Measurements from ENCODE around the gene WNT9B. TPM values are rescaled to one million over a fixed set of nuclear protein-coding genes. Genes with fewer than 3 reads are reported as not detected.
"Not testable (repeated sequence)": the region's sequence is repeated elsewhere in the genome, so short reads cannot be mapped to it uniquely, and the experiment has no call there.

The WNT9B gene
- total RNA-seq, 4 donors from 2014 or later: 0.42 to 0.66 (median 0.65) TPM; not detected in 1

DNA sequence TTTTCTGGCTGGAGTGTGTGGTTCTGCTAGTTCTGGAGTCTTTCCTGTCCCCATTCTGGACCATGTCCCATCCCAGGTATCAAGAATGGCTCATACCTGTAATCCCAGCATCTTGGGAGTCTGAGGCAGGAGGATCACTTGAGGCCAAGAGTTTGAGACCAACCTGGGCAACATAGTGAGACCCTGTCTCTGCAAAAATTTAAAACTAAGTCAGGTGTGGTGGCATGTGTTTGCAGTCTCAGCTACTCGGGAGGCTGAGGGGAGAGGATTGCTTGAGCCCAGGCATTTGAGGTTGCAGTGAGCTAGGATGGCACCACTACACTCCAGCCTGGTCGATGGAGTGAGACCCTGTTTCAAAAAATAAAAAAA lies 17.6 kb upstream of the WNT9B start:
- H3K27me3 ChIP-seq: peaks cover 0 to 25% (median 0%) of the 10 kb centered on the region in 4 donors
- H3K4me1 ChIP-seq: no peaks in the 10 kb centered on the region
- intact Hi-C loops (cut with DNase I): no loop called here
- WGBS: 96% methylated on average over 2 of the region's 2 CpGs
- TF ChIP-seq EP300 (IDR thresholded peaks at IDR 0.05) (no peak), POLR2AphosphoS5 (IDR thresholded peaks at IDR 0.05) (no peak), POLR2A (IDR thresholded peaks at IDR 0.05; ENCODE audit: low read depth) (no peak)
- TF ChIP-seq, protein P1, sequence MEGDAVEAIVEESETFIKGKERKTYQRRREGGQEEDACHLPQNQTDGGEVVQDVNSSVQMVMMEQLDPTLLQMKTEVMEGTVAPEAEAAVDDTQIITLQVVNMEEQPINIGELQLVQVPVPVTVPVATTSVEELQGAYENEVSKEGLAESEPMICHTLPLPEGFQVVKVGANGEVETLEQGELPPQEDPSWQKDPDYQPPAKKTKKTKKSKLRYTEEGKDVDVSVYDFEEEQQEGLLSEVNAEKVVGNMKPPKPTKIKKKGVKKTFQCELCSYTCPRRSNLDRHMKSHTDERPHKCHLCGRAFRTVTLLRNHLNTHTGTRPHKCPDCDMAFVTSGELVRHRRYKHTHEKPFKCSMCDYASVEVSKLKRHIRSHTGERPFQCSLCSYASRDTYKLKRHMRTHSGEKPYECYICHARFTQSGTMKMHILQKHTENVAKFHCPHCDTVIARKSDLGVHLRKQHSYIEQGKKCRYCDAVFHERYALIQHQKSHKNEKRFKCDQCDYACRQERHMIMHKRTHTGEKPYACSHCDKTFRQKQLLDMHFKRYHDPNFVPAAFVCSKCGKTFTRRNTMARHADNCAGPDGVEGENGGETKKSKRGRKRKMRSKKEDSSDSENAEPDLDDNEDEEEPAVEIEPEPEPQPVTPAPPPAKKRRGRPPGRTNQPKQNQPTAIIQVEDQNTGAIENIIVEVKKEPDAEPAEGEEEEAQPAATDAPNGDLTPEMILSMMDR (IDR thresholded peaks at IDR 0.05): no peak
- H3K9me3 ChIP-seq: no peaks in the 10 kb centered on the region
- no peak for DNase-seq (ENCODE audit: extremely low spot score)
- no peaks in the 10 kb centered on the region for H3K36me3 ChIP-seq
- no peak overlapping the region for H3K4me3 ChIP-seq
- no peak overlapping the region for H3K27ac ChIP-seq (replicated peaks in 1 of 4)

DNA sequence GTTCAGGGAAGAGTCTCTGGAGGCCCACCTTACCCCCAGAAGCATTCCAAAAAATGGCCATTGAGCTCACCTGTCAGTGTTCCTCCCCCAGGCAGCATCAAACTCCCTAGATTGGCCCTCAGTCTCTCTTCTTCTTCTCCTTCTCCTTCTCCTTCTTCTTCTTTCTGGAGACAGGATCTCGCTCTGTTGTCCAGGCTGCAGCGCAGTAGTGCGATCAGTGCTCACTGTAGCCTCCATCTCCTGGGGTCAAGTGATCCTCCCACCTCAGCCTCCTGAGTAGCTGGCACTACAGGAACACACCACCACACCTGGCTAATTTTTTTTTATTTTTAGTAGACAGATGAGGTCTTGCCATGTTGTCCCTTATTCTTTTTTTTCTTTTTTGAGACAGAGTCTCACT lies 16.5 kb upstream of the WNT9B start:
- no peak overlapping the region for H3K4me3 ChIP-seq
- no peak for TF ChIP-seq POLR2A (IDR thresholded peaks at IDR 0.05; ENCODE audit: low read depth)
- TF ChIP-seq, protein P1 (IDR thresholded peaks at IDR 0.05): no peak
- no peak for TF ChIP-seq EP300 (IDR thresholded peaks at IDR 0.05)
- no peak for TF ChIP-seq POLR2AphosphoS5 (IDR thresholded peaks at IDR 0.05)
- no peak overlapping the region for H3K27ac ChIP-seq (replicated peaks in 1 of 4)
- no peaks in the 10 kb centered on the region for H3K9me3 ChIP-seq
- WGBS: 98% methylated on average over 3 of the region's 3 CpGs
- H3K4me1 ChIP-seq: no peaks in the 10 kb centered on the region
- intact Hi-C loops (cut with DNase I): no loop called here
- no peak for DNase-seq (ENCODE audit: extremely low spot score)
- peaks cover 0 to 17% (median 0%) of the 10 kb centered on the region in 4 donors for H3K27me3 ChIP-seq
- no peaks in the 10 kb centered on the region for H3K36me3 ChIP-seq

DNA sequence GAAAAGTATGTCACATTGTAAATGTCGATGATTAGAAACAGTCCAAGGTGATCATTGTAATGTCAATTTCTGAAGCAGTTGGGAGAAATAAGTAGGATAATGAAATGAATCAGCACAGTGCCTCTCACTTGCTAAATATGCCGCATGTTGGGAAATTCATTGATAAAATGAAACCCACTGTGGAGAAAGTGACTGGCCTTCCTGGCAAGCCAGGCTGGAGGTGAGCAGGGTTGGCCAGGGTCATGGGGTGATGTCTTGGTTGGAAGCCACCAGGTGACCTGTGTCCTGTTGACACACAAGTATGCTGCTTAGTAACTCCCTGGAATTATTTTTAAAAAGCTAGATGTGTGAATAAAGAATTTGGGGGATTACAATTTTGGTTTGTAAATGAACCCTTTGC lies 14.9 kb upstream of the WNT9B start:
- no peak for DNase-seq (ENCODE audit: extremely low spot score)
- no peak for TF ChIP-seq POLR2A (IDR thresholded peaks at IDR 0.05; ENCODE audit: low read depth)
- TF ChIP-seq, protein P1 (IDR thresholded peaks at IDR 0.05): no peak
- TF ChIP-seq EP300 (IDR thresholded peaks at IDR 0.05): no peak
- peaks cover 0 to 3% (median 2%) of the 10 kb centered on the region in 4 donors for H3K4me1 ChIP-seq
- 72% methylated on average over 2 of the region's 2 CpGs for WGBS
- H3K27me3 ChIP-seq: peaks cover 0 to 28% (median 6%) of the 10 kb centered on the region in 4 donors
- no peaks in the 10 kb centered on the region for H3K9me3 ChIP-seq
- no peak overlapping the region for H3K4me3 ChIP-seq
- no peaks in the 10 kb centered on the region for H3K36me3 ChIP-seq
- intact Hi-C loops (cut with DNase I): no loop called here
- no peak overlapping the region for H3K27ac ChIP-seq (replicated peaks in 1 of 4)

DNA sequence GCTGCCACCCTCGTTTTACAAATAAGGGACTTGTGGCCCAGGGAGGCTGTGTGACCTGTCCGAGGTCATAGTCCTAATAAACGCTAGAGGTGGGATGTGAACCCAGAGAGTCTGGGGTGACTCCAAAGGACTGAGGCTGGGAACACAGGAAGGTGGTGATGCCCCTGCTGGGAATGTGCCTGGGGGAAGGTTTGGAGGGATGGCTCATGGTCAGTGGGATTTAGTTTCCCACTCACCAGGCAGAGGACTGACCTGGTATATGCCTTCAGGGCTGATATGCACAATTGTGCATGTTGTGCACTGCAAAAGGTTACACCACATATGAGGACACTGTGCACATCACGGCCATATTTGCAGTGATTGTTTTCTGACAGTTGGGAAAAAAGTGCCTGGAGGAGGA lies 13.9 kb upstream of the WNT9B start:
- Histone ChIP-seq H3K9me3 (no peaks in the 10 kb centered on the region), H3K36me3 (no peaks in the 10 kb centered on the region), H3K27me3 (peaks cover 0 to 39% (median 14%) of the 10 kb centered on the region in 4 donors), H3K27ac (replicated peaks in 1 of 4) (no peak overlapping the region), H3K4me3 (no peak overlapping the region), H3K4me1 (peaks cover 0 to 8% (median 7%) of the 10 kb centered on the region in 4 donors)
- intact Hi-C loops (cut with DNase I): no loop called here
- DNase-seq (ENCODE audit: extremely low spot score): no peak
- WGBS: 73% methylated on average over 2 of the region's 4 CpGs
- no peak for TF ChIP-seq EP300 (IDR thresholded peaks at IDR 0.05)
- TF ChIP-seq, protein P1 (IDR thresholded peaks at IDR 0.05): no peak
- no peak for TF ChIP-seq POLR2A (IDR thresholded peaks at IDR 0.05; ENCODE audit: low read depth)
- TF ChIP-seq POLR2AphosphoS5 (IDR thresholded peaks at IDR 0.05): no peak

DNA sequence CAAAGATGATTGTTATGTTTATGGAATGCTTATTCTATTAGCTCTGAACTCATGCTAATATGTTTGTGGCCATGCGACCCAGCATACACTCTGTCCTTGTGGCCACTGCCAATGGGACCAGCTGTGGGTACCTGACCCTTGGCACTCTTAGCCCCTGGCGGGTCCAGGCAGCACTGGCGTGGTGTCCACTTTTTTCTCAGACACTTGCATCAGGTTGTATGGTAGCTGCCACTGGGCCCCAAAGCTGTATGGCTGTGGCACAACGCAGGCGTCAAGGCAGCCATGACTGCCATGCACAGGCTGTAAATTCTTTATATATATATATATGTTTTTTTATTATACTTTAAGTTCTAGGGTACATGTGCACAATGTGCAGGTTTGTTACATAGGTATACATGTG lies 12.2 kb upstream of the WNT9B start:
- Histone ChIP-seq H3K27me3 (peaks cover 0 to 53% (median 14%) of the 10 kb centered on the region in 4 donors), H3K9me3 (peaks cover 0 to 11% (median 10%) of the 10 kb centered on the region in 4 donors), H3K4me3 (no peak overlapping the region), H3K4me1 (peaks cover 0 to 8% (median 7%) of the 10 kb centered on the region in 4 donors), H3K36me3 (no peaks in the 10 kb centered on the region), H3K27ac (replicated peaks in 1 of 4) (no peak overlapping the region)
- TF ChIP-seq, protein P1 (IDR thresholded peaks at IDR 0.05): no peak
- TF ChIP-seq POLR2A (IDR thresholded peaks at IDR 0.05; ENCODE audit: low read depth) (no peak), POLR2AphosphoS5 (IDR thresholded peaks at IDR 0.05) (no peak), EP300 (IDR thresholded peaks at IDR 0.05) (no peak)
- DNase-seq (ENCODE audit: extremely low spot score): no peak
- WGBS: 90% methylated on average over 5 of the region's 5 CpGs
- intact Hi-C loops (cut with DNase I): no loop called here

DNA sequence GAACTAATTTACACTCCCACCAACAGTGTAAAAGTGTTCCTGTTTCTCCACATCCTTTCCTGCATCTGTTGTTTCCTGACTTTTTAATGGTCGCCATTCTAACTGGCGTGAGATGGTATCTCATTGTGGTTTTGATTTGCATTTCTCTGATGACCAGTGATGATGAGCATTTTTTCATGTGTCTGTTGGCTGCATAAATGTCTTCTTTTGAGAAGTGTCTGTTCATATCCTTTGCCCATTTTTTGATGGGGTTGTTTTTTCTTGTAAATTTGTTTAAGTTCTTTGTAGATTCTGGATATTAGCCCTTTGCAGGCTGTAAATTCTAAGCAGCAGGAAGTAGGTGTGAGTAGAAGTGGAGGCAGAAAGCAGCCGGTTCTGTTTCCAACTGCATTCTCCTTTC lies 10.8 kb upstream of the WNT9B start:
- H3K27ac ChIP-seq (replicated peaks in 1 of 4); intact Hi-C loops (cut with DNase I); H3K4me1 ChIP-seq; H3K4me3 ChIP-seq; DNase-seq (ENCODE audit: extremely low spot score); H3K36me3 ChIP-seq: not testable (repeated sequence)
- WGBS: 68% methylated on average over 3 of the region's 3 CpGs
- Histone ChIP-seq H3K9me3 (peaks cover 0 to 11% (median 10%) of the 10 kb centered on the region in 4 donors), H3K27me3 (peaks cover 0 to 57% (median 14%) of the 10 kb centered on the region in 4 donors)

Measured in esophagus muscularis mucosa (tissue), 4 donors.